Measurements from ENCODE around the gene CIDEB. TPM values are rescaled to one million over a fixed set of nuclear protein-coding genes. Genes with fewer than 3 reads are reported as not detected.

The CIDEB gene
- total RNA-seq, 1 experiment from 2014 or later, result not detected

DNA sequence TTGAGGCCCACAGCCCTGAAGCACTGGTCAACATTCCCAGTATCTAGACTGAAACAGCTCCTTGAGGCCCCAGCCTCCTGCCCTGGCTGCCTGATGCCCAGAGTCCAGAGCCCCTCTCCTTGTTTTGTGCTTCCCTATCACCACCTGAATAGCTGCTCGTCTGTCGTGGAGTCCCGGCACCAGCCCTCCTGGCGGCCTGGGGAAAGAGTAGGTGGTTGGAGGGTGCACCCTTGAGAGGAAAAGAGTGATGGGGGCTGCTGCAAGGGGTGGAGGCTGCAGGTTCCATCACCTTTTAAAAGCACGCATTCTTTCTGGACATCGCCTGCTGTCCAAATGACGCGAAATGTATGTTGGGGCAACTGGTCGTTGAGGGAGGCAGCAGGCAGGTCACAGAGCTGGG is 39.6 kb downstream of the CIDEB start:
- no peak overlapping the region for H3K4me3 Mint-ChIP-seq
- H3K23me2 ChIP-seq (ENCODE audit: insufficient read length, low read depth, low read length, poor library complexity, severe bottlenecking), result peaks cover 8% of the 10 kb centered on the region
- no peak overlapping the region for H4K8ac ChIP-seq (replicated peaks; ENCODE audit: insufficient read length, low read depth, low read length)
- H4K20me1 ChIP-seq (ENCODE audit: control insufficient read depth, insufficient read depth, insufficient read length), result no peaks in the 10 kb centered on the region
- H3K4me2 ChIP-seq (ENCODE audit: insufficient read depth, insufficient read length, low read length), result no peak overlapping the region
- DNase-seq, result no peak
- H3K27me3 ChIP-seq (ENCODE audit: insufficient read depth, low read length), result no peaks in the 10 kb centered on the region
- no peak overlapping the region for H3K56ac ChIP-seq (ENCODE audit: insufficient read length, low read depth, low read length)
- no peak overlapping the region for H2BK120ac ChIP-seq (ENCODE audit: low read depth, low read length, poor library complexity, severe bottlenecking)
- no peak overlapping the region for H2BK15ac ChIP-seq (ENCODE audit: low read depth, low read length)
- no peaks in the 10 kb centered on the region for H3K79me1 ChIP-seq (ENCODE audit: insufficient read depth, low read depth, low read length, poor library complexity, severe bottlenecking)
- peaks cover 3 to 21% (median 14%) of the 10 kb centered on the region in 3 experiments; a peak in 5 of 7 replicates for H3K36me3 Mint-ChIP-seq (ENCODE audit: insufficient read depth in 1 of 3, low read depth in 3 of 3)
- no peak overlapping the region for H3K27ac ChIP-seq (ENCODE audit: insufficient read length, low read depth, low read length)
- H3K4ac ChIP-seq (ENCODE audit: low read depth, low read length), result no peak overlapping the region
- H3K9me3 ChIP-seq (ENCODE audit: control insufficient read depth, low read depth, low read length), result no peaks in the 10 kb centered on the region
- no peak overlapping the region for H3T11ph ChIP-seq (ENCODE audit: low read length)
- no peaks in the 10 kb centered on the region for H3K9me3 Mint-ChIP-seq
- no peaks in the 10 kb centered on the region for H3K27me3 Mint-ChIP-seq (ENCODE audit: low read depth)
- no peak overlapping the region for H4K5ac ChIP-seq (ENCODE audit: insufficient read length, low read depth, low read length)
- H2AFZ ChIP-seq (ENCODE audit: low read length), result no peak overlapping the region
- no peaks in the 10 kb centered on the region for H3K79me2 ChIP-seq (ENCODE audit: insufficient read depth, low read length)
- no peaks in the 10 kb centered on the region for H3K4me1 ChIP-seq (ENCODE audit: insufficient read depth, low read length)
- peaks cover 4 to 12% of the 10 kb centered on the region in 2 experiments for H3K4me1 Mint-ChIP-seq
- H2BK5ac ChIP-seq (ENCODE audit: insufficient read length, low read length), result no peak overlapping the region
- no peak overlapping the region for H2AK5ac ChIP-seq (ENCODE audit: insufficient read length, low read length)
- H2BK20ac ChIP-seq (ENCODE audit: low read depth, low read length, poor library complexity, severe bottlenecking), result no peak overlapping the region
- WGBS (ENCODE audit: extremely low coverage, insufficient read length, low lambda C conversion rate), result no CpG with 5 or more reads among the region's 9 CpGs
- TF ChIP-seq, protein P1, sequence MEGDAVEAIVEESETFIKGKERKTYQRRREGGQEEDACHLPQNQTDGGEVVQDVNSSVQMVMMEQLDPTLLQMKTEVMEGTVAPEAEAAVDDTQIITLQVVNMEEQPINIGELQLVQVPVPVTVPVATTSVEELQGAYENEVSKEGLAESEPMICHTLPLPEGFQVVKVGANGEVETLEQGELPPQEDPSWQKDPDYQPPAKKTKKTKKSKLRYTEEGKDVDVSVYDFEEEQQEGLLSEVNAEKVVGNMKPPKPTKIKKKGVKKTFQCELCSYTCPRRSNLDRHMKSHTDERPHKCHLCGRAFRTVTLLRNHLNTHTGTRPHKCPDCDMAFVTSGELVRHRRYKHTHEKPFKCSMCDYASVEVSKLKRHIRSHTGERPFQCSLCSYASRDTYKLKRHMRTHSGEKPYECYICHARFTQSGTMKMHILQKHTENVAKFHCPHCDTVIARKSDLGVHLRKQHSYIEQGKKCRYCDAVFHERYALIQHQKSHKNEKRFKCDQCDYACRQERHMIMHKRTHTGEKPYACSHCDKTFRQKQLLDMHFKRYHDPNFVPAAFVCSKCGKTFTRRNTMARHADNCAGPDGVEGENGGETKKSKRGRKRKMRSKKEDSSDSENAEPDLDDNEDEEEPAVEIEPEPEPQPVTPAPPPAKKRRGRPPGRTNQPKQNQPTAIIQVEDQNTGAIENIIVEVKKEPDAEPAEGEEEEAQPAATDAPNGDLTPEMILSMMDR (conservative IDR thresholded peaks at IDR 0.05), result no peak
- H3K18ac ChIP-seq (ENCODE audit: insufficient read length, low read depth, low read length), result no peak overlapping the region
- H3K9ac ChIP-seq (ENCODE audit: extremely low read depth, insufficient read length, low read length), result no peak overlapping the region
- no peak overlapping the region for H3K14ac ChIP-seq (ENCODE audit: insufficient read depth, low read length)
- H3K23ac ChIP-seq (ENCODE audit: insufficient read length, low read depth, low read length), result no peak overlapping the region
- H4K91ac ChIP-seq (ENCODE audit: insufficient read length, low read depth, low read length), result no peak overlapping the region
- no peak overlapping the region for H2BK12ac ChIP-seq (ENCODE audit: insufficient read length, low read depth, low read length)
- no peak overlapping the region for H3K27ac Mint-ChIP-seq
